ENCODE data around the gene MTUS2.

GRCh38 chr13:28954419-28954725 is 134.2 kb downstream of the MTUS2 start:
- TF ChIP-seq CTCF (IDR thresholded peaks at IDR 0.05; ENCODE audit: borderline replicate concordance, extremely low read depth, low read length, poor library complexity, severe bottlenecking) (no peak), EZH2 (IDR thresholded peaks at IDR 0.05; ENCODE audit: borderline replicate concordance, low read depth, low read length, severe bottlenecking) (no peak)

Data from DND-41 (cell line).